Colonic mucosa (tissue), 4 donors: Measurements from ENCODE around the gene TTI1. TPM values are rescaled to one million over a fixed set of nuclear protein-coding genes. Genes with fewer than 3 reads are reported as not detected.
A peak's percentile ranks its signal among the peaks of the same experiment; 100 is the strongest.

ENCODE experiments used
- DNase-seq: peaks from one replicate; pipeline ENCODE4 v3.0.0-alpha.2; 2020
- H3K27ac ChIP-seq: fragments of 200-600 bp; one replicate; pipeline ENCODE4 v1.8.0; 2021
- H3K27me3 ChIP-seq: fragments of 200-600 bp; one replicate; pipeline ENCODE4 v1.8.0; 2021
- H3K36me3 ChIP-seq: fragments of 200-600 bp; one replicate; pipeline ENCODE4 v1.8.0; 2021
- H3K4me1 ChIP-seq: fragments of 200-600 bp; one replicate; pipeline ENCODE4 v1.8.0; 2021; ENCODE audit warnings: mild to moderate bottlenecking
- H3K4me3 ChIP-seq: fragments of 200-600 bp; one replicate; pipeline ENCODE4 v1.8.0; 2021
- H3K9ac ChIP-seq, 2 donors: one replicate each; pipeline ENCODE4 v1.7.0; 2013; ENCODE audit warnings: control low read depth in 2 of 2, low read depth in 2 of 2, low read length in 2 of 2
- H3K9me3 ChIP-seq: fragments of 200-600 bp; one replicate; pipeline ENCODE4 v1.8.0; 2021
- CTCF ChIP-seq: fragments of 200-600 bp; IDR thresholded peaks from one replicate; pipeline ENCODE4 v1.8.0; 2022; ENCODE audit warnings: antibody characterized with exemption, mild to moderate bottlenecking
- intact Hi-C: fragments of 100-400 bp; cut with DNase I; formaldehyde crosslinking; loops from one replicate; pipeline ENCODE4 v1.14.1; 2022
- total RNA-seq, 2 donors: library from RNA; stranded (reverse); fragmentation: NEBNext Ultra II Directional in 1 of 2; extraction: Animal tissue kit (Norgen Biotek cat#: 25700) in 1 of 2; gene quantifications; one replicate each; pipeline ENCODE4 v1.2.1, GENCODE V29; 2021
- donor health status: healthy.
- donor health status: DM: no; HTN: no; CAD: no.
- donor health status: DM: no; HTN: no; CAD: no.

TTI1 gene
- total RNA-seq, 2 donors from 2014 or later = 10.2 to 23.0 TPM

- intact Hi-C loops = no loop called here
- Histone ChIP-seq H3K9me3 (no peaks in the 10 kb centered on the region), H3K9ac (no peak overlapping the region), H3K4me3 (no peak overlapping the region), H3K27ac (no peak overlapping the region), H3K27me3 (no peaks in the 10 kb centered on the region), H3K36me3 (no peaks in the 10 kb centered on the region), H3K4me1 (no peaks in the 10 kb centered on the region)
- DNase-seq = peak; percentile 14
- TF ChIP-seq CTCF = no peak
Measured at GRCh38 chr20:37944456-37944981, 88.7 kb downstream of the TTI1 start.

- Histone ChIP-seq H3K4me3 (no peak overlapping the region), H3K4me1 (no peaks in the 10 kb centered on the region), H3K9me3 (no peaks in the 10 kb centered on the region), H3K36me3 (no peaks in the 10 kb centered on the region), H3K9ac (no peak overlapping the region), H3K27ac (no peak overlapping the region), H3K27me3 (no peaks in the 10 kb centered on the region)
- TF ChIP-seq CTCF = no peak
- intact Hi-C loops = no loop called here
- peak; percentile 14 for DNase-seq
Measured at GRCh38 chr20:37943501-37944455, 89.5 kb downstream of the TTI1 start.

GRCh38 chr20:37943033-37943432 lies 90.2 kb downstream of the TTI1 start:
- intact Hi-C loops = no loop called here
- no peak for TF ChIP-seq CTCF
- peak; percentile 3 for DNase-seq

GRCh38 chr20:37941992-37942391 lies 91.3 kb downstream of the TTI1 start:
- H3K36me3 ChIP-seq = no peaks in the 10 kb centered on the region
- intact Hi-C loops = no loop called here
- H3K27me3 ChIP-seq = no peaks in the 10 kb centered on the region
- H3K27ac ChIP-seq = no peak overlapping the region
- DNase-seq = peak; percentile 2
- H3K4me1 ChIP-seq = no peaks in the 10 kb centered on the region
- H3K4me3 ChIP-seq = no peak overlapping the region
- H3K9me3 ChIP-seq = no peaks in the 10 kb centered on the region
- no peak overlapping the region for H3K9ac ChIP-seq
- no peak for TF ChIP-seq CTCF

More at GRCh38 chr20:37943033-37943432, 90.2 kb downstream of the TTI1 start:
- Histone ChIP-seq H3K36me3 (no peaks in the 10 kb centered on the region), H3K27ac (no peak overlapping the region), H3K9me3 (no peaks in the 10 kb centered on the region), H3K4me1 (no peaks in the 10 kb centered on the region), H3K4me3 (no peak overlapping the region), H3K9ac (no peak overlapping the region), H3K27me3 (no peaks in the 10 kb centered on the region)

- H3K36me3 ChIP-seq = no peaks in the 10 kb centered on the region
- H3K4me1 ChIP-seq = no peaks in the 10 kb centered on the region
- H3K9me3 ChIP-seq = no peaks in the 10 kb centered on the region
- no peak overlapping the region for H3K4me3 ChIP-seq
- no peak for TF ChIP-seq CTCF
- no peak for DNase-seq
- H3K27ac ChIP-seq = no peak overlapping the region
- H3K27me3 ChIP-seq = no peaks in the 10 kb centered on the region
- no peak overlapping the region for H3K9ac ChIP-seq
- intact Hi-C loops = no loop called here
Measured at GRCh38 chr20:37941332-37941731, 91.9 kb downstream of the TTI1 start.
